Measurements from ENCODE around the gene LYPD6B. TPM values are rescaled to one million over a fixed set of nuclear protein-coding genes. Genes with fewer than 3 reads are reported as not detected.

Gene LYPD6B
- total RNA-seq, 1 donor from 2014 or later, result 0.58 TPM

DNA sequence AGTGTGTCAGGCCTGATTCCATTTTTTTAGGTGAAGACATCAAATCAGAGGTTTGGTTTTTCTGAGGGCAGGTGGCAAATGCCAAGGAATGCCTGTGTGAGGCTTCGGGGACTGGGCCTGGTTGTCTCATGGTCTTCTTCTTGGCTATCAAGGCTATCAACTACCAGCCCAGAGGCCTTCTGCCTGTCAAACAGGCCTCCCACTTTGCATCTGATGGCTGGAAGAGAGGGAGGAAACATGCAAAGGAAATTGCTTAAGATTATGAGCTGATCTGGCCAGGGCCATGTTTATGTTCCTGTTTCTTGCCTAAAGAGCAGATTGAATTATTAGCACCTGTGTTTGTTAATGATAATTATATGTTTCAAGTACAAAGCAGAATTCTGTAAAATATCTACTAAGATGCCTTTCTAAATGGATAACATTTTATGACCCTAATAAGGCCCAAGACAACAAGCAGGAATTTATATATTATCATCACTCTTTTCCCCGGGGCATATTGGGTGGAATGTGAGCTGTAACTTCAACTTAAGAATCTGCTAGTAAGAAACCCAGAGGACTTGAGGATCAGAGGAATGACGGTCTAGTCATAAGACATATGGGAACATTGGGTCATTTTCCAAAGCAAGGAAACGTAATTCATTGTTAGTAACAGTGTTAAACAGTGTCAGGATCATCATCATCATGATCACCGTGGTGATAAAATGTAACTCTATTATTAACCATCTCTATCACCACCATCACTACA is 123.2 kb downstream of the LYPD6B start:
- H3K27ac Mint-ChIP-seq, result no peak overlapping the region
- ATAC-seq (ENCODE audit: low read depth), result no peak
- peaks cover 28% of the 10 kb centered on the region for H3K27me3 Mint-ChIP-seq
- intact Hi-C loops (cut with micrococcal nuclease), result loop anchor here (1.0 kb wide), 1 partner anchor 16 kb away; no protein-coding TSS in a partner anchor
- H3K9me3 Mint-ChIP-seq, result no peaks in the 10 kb centered on the region
- POLR2A ChIA-PET, result no interaction called here
- no peak for DNase-seq
- H3K4me1 Mint-ChIP-seq, result peaks cover 15% of the 10 kb centered on the region
- no peak for TF ChIP-seq CTCF (IDR thresholded peaks at IDR 0.05)
- CTCF ChIA-PET, result interaction anchor here (0.6 kb wide), 1 partner anchor 209 kb away, joined by 3 read pairs; no protein-coding TSS in a partner anchor
- H3K36me3 Mint-ChIP-seq (ENCODE audit: low read depth), result no peaks in the 10 kb centered on the region
- H3K4me3 Mint-ChIP-seq, result no peak overlapping the region

- no peak for TF ChIP-seq CTCF (IDR thresholded peaks at IDR 0.05)
- DNase-seq, result no peak
- ChIA-PET POLR2A (no interaction called here), CTCF (no interaction called here)
- intact Hi-C loops (cut with micrococcal nuclease), result no loop called here
- Mint-ChIP-seq H3K27me3 (peaks cover 27% of the 10 kb centered on the region), H3K27ac (no peak overlapping the region), H3K4me1 (peaks cover 18% of the 10 kb centered on the region), H3K9me3 (no peaks in the 10 kb centered on the region), H3K4me3 (no peak overlapping the region), H3K36me3 (ENCODE audit: low read depth) (no peaks in the 10 kb centered on the region)
- ATAC-seq (ENCODE audit: low read depth), result no peak
Observed at GRCh38 chr2:149164296-149164695, 125.8 kb downstream of the LYPD6B start.

DNA sequence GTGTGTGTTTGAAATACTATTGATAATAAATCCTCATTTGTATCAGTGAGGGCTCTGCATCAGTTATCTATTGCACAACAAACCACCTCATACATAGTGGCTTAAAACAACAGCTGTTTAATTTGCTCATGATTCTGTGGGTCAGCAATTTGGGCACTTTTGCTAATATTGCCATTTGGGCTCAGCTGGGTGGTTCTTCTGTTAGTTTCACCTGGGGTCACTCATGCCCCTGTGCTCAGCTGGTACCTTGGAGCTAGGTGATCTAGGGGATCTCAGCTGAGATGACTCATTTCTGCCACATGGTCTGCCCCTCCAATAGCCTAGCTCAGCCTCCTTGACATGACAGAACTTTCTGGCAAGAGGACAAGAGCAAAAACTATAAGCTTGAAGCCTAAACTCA is 126.3 kb downstream of the LYPD6B start:
- H3K9me3 Mint-ChIP-seq, result no peaks in the 10 kb centered on the region
- CTCF ChIA-PET, result no interaction called here

DNA sequence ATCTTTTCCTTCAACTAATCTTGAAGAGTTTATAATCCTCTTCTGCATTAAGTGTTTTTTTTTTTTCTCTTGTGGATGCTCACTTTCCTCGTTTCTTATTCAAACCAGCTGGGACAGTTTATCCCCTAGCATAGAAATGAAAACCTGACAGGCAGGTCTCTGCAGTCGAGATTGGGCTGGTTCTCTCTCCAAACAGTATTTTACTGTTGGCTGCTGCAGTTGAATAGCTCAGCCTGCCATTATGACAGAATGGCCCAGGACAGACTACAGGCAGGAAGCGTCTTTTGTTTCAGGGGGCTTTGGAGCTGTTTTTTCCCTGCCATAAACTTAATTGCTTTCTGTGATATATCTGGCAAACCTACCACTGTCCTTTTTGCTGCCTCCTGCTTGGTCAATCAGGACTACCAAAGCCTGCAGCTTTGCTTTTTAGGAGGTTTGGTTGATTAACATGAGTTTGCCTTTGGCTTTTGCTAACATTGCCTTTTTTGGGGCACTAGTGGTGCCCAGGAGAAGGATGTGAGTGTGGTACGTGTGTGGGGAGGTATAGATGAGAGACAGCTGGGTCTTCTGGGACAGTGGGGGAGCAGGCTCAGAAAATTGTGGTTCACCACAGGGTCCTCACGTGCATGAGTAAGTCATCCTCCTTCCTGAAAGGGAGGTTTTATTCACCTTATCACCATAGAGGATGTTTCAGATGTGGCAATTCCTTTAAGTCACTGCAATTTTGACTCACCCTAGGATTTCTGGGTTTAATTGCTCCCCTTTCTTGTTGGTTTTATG is 128.7 kb downstream of the LYPD6B start:
- ChIA-PET CTCF (no interaction called here), POLR2A (no interaction called here)
- DNase-seq (no peak), ATAC-seq (ENCODE audit: low read depth) (no peak)
- Mint-ChIP-seq H3K36me3 (ENCODE audit: low read depth) (peaks cover 5% of the 10 kb centered on the region), H3K9me3 (peaks cover 7% of the 10 kb centered on the region), H3K4me3 (no peak overlapping the region), H3K27ac (no peak overlapping the region), H3K4me1 (peaks cover 3% of the 10 kb centered on the region), H3K27me3 (peaks cover 21% of the 10 kb centered on the region)
- intact Hi-C loops (cut with micrococcal nuclease), result no loop called here
- no peak for TF ChIP-seq CTCF (IDR thresholded peaks at IDR 0.05)

More for the DNA sequence above, 126.3 kb downstream of the LYPD6B start:
- POLR2A ChIA-PET, result no interaction called here
- Mint-ChIP-seq H3K27me3 (peaks cover 27% of the 10 kb centered on the region), H3K4me3 (no peak overlapping the region), H3K36me3 (ENCODE audit: low read depth) (no peaks in the 10 kb centered on the region), H3K27ac (no peak overlapping the region), H3K4me1 (peaks cover 18% of the 10 kb centered on the region)
- intact Hi-C loops (cut with micrococcal nuclease), result no loop called here
- ATAC-seq (ENCODE audit: low read depth) (no peak), DNase-seq (no peak)
- no peak for TF ChIP-seq CTCF (IDR thresholded peaks at IDR 0.05)

GRCh38 chr2:149167941-149168340 is 129.4 kb downstream of the LYPD6B start:
- Mint-ChIP-seq H3K9me3 (peaks cover 11% of the 10 kb centered on the region), H3K4me1 (peaks cover 3% of the 10 kb centered on the region), H3K36me3 (ENCODE audit: low read depth) (peaks cover 7% of the 10 kb centered on the region), H3K4me3 (no peak overlapping the region), H3K27ac (no peak overlapping the region), H3K27me3 (peaks cover 19% of the 10 kb centered on the region)
- intact Hi-C loops (cut with micrococcal nuclease), result no loop called here
- ATAC-seq (ENCODE audit: low read depth) (no peak), DNase-seq (no peak)
- ChIA-PET CTCF (no interaction called here), POLR2A (no interaction called here)
- no peak for TF ChIP-seq CTCF (IDR thresholded peaks at IDR 0.05)
